HCT116 (cell line): ENCODE measurements around the gene LIPG. TPM values are rescaled to one million over a fixed set of nuclear protein-coding genes. Genes with fewer than 3 reads are reported as not detected.

ENCODE experiments used
- ATAC-seq: fragments of 200-7000 bp; cut with Tn5 transposase; 2 replicates; pipeline ENCODE4 v1.9.1; 2020; ENCODE audit warnings: mild to moderate bottlenecking, moderate library complexity
- BruUV-seq: library from RNA; stranded (reverse); fragments of 400-500 nt; replicated peaks from 2 replicates; lab custom pipeline; 2021; lab: Mats Ljungman, UMichigan
- CTCF ChIA-PET: fragments of 300-600 bp; sonication (Branson Sonifier 250); formaldehyde crosslinking; loops from one replicate; lab custom pipeline; 2021; ENCODE audit warnings: antibody characterized with exemption; lab: Charles Lee
- POLR2A ChIA-PET: fragments of 300-600, 350-600 bp; sonication (Branson Sonifier 250); formaldehyde crosslinking; loops from one replicate; lab custom pipeline; 2021; ENCODE audit warnings: antibody characterized with exemption; lab: Charles Lee
- RAD21 ChIA-PET, 2 experiments: fragments of 300-600 bp; sonication (Branson Sonifier 250); formaldehyde crosslinking; loops; one replicate each; lab custom pipeline; 2023; ENCODE audit warnings: low total read pairs in 2 of 2; ENCODE audit not compliant: uncharacterized antibody in 2 of 2, unreplicated experiment in 2 of 2, low non-redundant PET in 1 of 2; lab: Charles Lee
- DNase-seq: peaks from one replicate; pipeline ENCODE4 v3.0.0-alpha.2; 2010; ENCODE audit warnings: low read depth, low spot score
- H2AFZ ChIP-seq: fragments of 200-600 bp; shearing (Covaris generic), sonication (generic); 2 replicates; pipeline ENCODE4 v1.6.1; 2017; ENCODE audit warnings: low read depth, mixed run types, mixed read lengths, antibody characterized with exemption, low read length; ENCODE audit not compliant: poor library complexity, severe bottlenecking
- H3K27ac ChIP-seq: 2 replicates; pipeline ENCODE4 v1.5.1; 2012; ENCODE audit warnings: low read depth, low read length
- H3K27me3 ChIP-seq: fragments of 200-600 bp; sonication (generic); 2 replicates; pipeline ENCODE4 v1.6.1; 2016; ENCODE audit warnings: mixed run types, low read length, mixed read lengths; ENCODE audit not compliant: insufficient read depth
- H3K36me3 ChIP-seq, 2 experiments: fragments of 200-500 bp in 1 of 2; fragments of 200-600 bp in 1 of 2; sonication (Bioruptor generic) in 1 of 2; sonication (generic) in 1 of 2; 2 replicates each; pipeline versions ENCODE4 v1.5.1 to v1.6.1; 2014 to 2016; ENCODE audit warnings: low read length in 2 of 2, inconsistent platforms in 1 of 2, mixed read lengths in 1 of 2, mixed run types in 1 of 2; ENCODE audit not compliant: insufficient read depth in 2 of 2, control insufficient read depth in 1 of 2
- H3K4me1 ChIP-seq, 2 experiments: fragments of 200-600 bp in 1 of 2; sonication (generic) in 1 of 2; 2 replicates each; pipeline versions ENCODE4 v1.5.1 to v1.6.1; 2012 to 2017; ENCODE audit warnings: low read length in 2 of 2, inconsistent platforms in 1 of 2, mild to moderate bottlenecking in 1 of 2, mixed read lengths in 1 of 2, mixed run types in 1 of 2, moderate library complexity in 1 of 2; ENCODE audit not compliant: insufficient read depth in 2 of 2, control insufficient read depth in 1 of 2
- H3K4me2 ChIP-seq: fragments of 200-600 bp; sonication (generic); 2 replicates; pipeline ENCODE4 v1.6.1; 2017; ENCODE audit warnings: mixed run types, low read length, mixed read lengths
- H3K4me3 ChIP-seq, 2 experiments: fragments of 200-600 bp in 1 of 2; sonication (generic) in 1 of 2; replicated peaks in 1 of 2; 2 replicates each; pipeline ENCODE4 v1.5.1; 2011 to 2016; ENCODE audit warnings: low read length in 2 of 2, control low read depth in 1 of 2, low read depth in 1 of 2, mild to moderate bottlenecking in 1 of 2, mixed read lengths in 1 of 2, mixed run types in 1 of 2
- H3K79me2 ChIP-seq: fragments of 200-600 bp; sonication (generic); 2 replicates; pipeline ENCODE4 v1.6.1; 2017; ENCODE audit warnings: mild to moderate bottlenecking, mixed run types, low read length, moderate library complexity, mixed read lengths; ENCODE audit not compliant: insufficient read depth
- H3K9ac ChIP-seq: fragments of 200-600 bp; sonication (generic); 2 replicates; pipeline ENCODE4 v1.6.1; 2016; ENCODE audit warnings: low read length, mixed read lengths
- H3K9me2 ChIP-seq: fragments of 200-600 bp; sonication (generic), shearing (Covaris generic); 2 replicates; pipeline ENCODE4 v1.6.1; 2017; ENCODE audit warnings: mixed run types, mild to moderate bottlenecking, moderate library complexity; ENCODE audit not compliant: insufficient read depth
- H3K9me3 ChIP-seq, 2 experiments: fragments of 200-500 bp in 1 of 2; fragments of 200-600 bp in 1 of 2; sonication (Bioruptor generic) in 1 of 2; sonication (generic) in 1 of 2; 2 replicates each; pipeline ENCODE4 v1.6.1; 2014 to 2017; ENCODE audit warnings: low read length in 2 of 2, mixed read lengths in 2 of 2, inconsistent platforms in 1 of 2, low read depth in 1 of 2, mild to moderate bottlenecking in 1 of 2, mixed run types in 1 of 2, moderate library complexity in 1 of 2; ENCODE audit not compliant: control insufficient read depth in 1 of 2, insufficient read depth in 1 of 2
- H4K20me1 ChIP-seq: fragments of 200-600 bp; sonication (generic), shearing (Covaris generic); 2 replicates; pipeline ENCODE4 v1.6.1; 2017; ENCODE audit warnings: mixed run types, mild to moderate bottlenecking, moderate library complexity; ENCODE audit not compliant: insufficient read depth
- CBX3 ChIP-seq: IDR thresholded peaks from 2 replicates; pipeline ENCODE4 v1.6.1; 2012; ENCODE audit warnings: low read depth
- CTCF ChIP-seq, 3 experiments: fragments of 200-600 bp in 1 of 3; sonication (generic) in 1 of 3; IDR thresholded peaks in 2 of 3; conservative IDR thresholded peaks in 1 of 3; 2 replicates each; pipeline ENCODE4 v1.5.1; 2012 to 2017; ENCODE audit warnings: low read depth in 2 of 3, low read length in 2 of 3, antibody characterized with exemption in 1 of 3, borderline replicate concordance in 1 of 3, control low read depth in 1 of 3, mild to moderate bottlenecking in 1 of 3, mixed read lengths in 1 of 3, mixed run types in 1 of 3, moderate library complexity in 1 of 3; ENCODE audit not compliant: insufficient read depth in 1 of 3
- ELF1 ChIP-seq: IDR thresholded peaks from 2 replicates; pipeline ENCODE4 v1.6.1; 2012; ENCODE audit warnings: low read depth, borderline replicate concordance
- EZH2phosphoT487 ChIP-seq: fragments of 200-600 bp; IDR thresholded peaks from 2 replicates; pipeline ENCODE4 v1.6.1; 2018; ENCODE audit warnings: antibody characterized with exemption, borderline replicate concordance
- JUND ChIP-seq: IDR thresholded peaks from 2 replicates; pipeline ENCODE4 v1.6.1; 2012
- POLR2A ChIP-seq: IDR thresholded peaks from 2 replicates; pipeline ENCODE4 v1.7.0; 2011; ENCODE audit warnings: borderline replicate concordance; ENCODE audit not compliant: insufficient read depth, insufficient read length; ENCODE audit errors: extremely low read depth
- RAD21 ChIP-seq: IDR thresholded peaks from 2 replicates; pipeline ENCODE4 v1.6.1; 2012; ENCODE audit warnings: low read depth, mild to moderate bottlenecking
- SRF ChIP-seq: IDR thresholded peaks from 2 replicates; pipeline ENCODE4 v1.6.1; 2012; ENCODE audit warnings: low read depth
- TCF7L2 ChIP-seq: IDR thresholded peaks from 2 replicates; pipeline ENCODE4 v1.7.0; 2011; ENCODE audit warnings: borderline replicate concordance, inconsistent platforms; ENCODE audit not compliant: insufficient read depth, insufficient read length; ENCODE audit errors: extremely low read depth
- YY1 ChIP-seq: IDR thresholded peaks from 2 replicates; pipeline ENCODE4 v1.6.1; 2011; ENCODE audit warnings: low read length, low read depth, moderate library complexity, mild to moderate bottlenecking; ENCODE audit not compliant: insufficient replicate concordance; ENCODE audit errors: extremely low read depth
- ZBTB33 ChIP-seq: IDR thresholded peaks from 2 replicates; pipeline ENCODE4 v1.6.1; 2011; ENCODE audit warnings: mild to moderate bottlenecking, low read length, moderate library complexity; ENCODE audit not compliant: insufficient replicate concordance; ENCODE audit errors: extremely low read depth
- ZNF274 ChIP-seq: fragments of 200-500 bp; sonication (Bioruptor generic); IDR thresholded peaks from 2 replicates; pipeline ENCODE4 v1.6.1; 2014; ENCODE audit warnings: mild to moderate bottlenecking, low read depth, low read length, inconsistent platforms
- intact Hi-C: fragments of 100-400 bp; cut with micrococcal nuclease; formaldehyde crosslinking; loops from 2 replicates; pipeline ENCODE4 v1.10.0; 2022
- total RNA-seq: library from RNA; stranded (reverse); gene quantifications from one replicate; pipeline ENCODE4 v1.2.1, GENCODE V29; 2021; ENCODE audit not compliant: unreplicated experiment
- TF ChIP-seq, protein P1 (sequence below): IDR thresholded peaks from 2 replicates; pipeline ENCODE4 v1.6.1; 2012
- TF ChIP-seq, protein P2 (sequence below): IDR thresholded peaks from 2 replicates; pipeline ENCODE4 v1.6.1; 2012; ENCODE audit warnings: low read depth

LIPG gene
- total RNA-seq, 1 experiment from 2014 or later: 2.6 TPM

DNA sequence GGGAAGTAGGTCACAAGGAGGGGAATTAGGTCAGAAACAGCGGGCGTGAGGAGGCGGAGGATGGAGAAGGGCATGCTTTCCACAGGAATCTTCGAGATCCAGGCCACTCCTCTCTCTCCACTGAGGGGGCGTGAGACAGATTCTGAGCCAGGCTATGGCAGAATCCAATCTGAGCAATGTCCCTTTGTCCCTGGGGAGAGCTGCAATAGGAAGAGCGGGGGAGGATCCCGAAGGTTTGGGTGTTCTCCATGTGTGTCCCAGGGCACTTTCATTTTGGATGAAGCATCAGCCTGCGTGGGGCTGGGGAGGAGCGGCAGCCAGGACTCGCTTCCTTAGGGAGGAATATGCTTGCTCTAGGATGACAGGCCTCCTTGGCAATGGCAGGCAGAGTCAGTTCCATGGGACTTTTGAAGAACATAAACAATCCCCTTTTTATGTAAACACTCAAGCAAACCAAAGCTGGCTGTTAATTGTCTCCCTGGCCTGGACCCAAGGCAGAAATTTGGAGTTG, 84.0 kb downstream of the LIPG start:
- Histone ChIP-seq H3K4me2 (no peak overlapping the region), H3K27ac (no peak overlapping the region), H3K9me3 (no peaks in the 10 kb centered on the region), H4K20me1 (no peaks in the 10 kb centered on the region), H3K79me2 (no peaks in the 10 kb centered on the region)
- ATAC-seq: no peak
- POLR2A ChIA-PET: no interaction called here
- TF ChIP-seq ZBTB33 (no peak), TCF7L2 (no peak), CTCF (IDR thresholded peaks at IDR 0.05 in 2 of 3, conservative IDR thresholded peaks at IDR 0.05 in 1 of 3; ENCODE audit: borderline replicate concordance in 1 of 3, insufficient read depth in 1 of 3, low read depth in 2 of 3, low read length in 2 of 3) (no peak), ELF1 (no peak), RAD21 (no peak), YY1 (no peak), SRF (no peak), EZH2phosphoT487 (no peak), CBX3 (no peak), ZNF274 (no peak), JUND (no peak), POLR2A (no peak)
- TF ChIP-seq, protein P1, sequence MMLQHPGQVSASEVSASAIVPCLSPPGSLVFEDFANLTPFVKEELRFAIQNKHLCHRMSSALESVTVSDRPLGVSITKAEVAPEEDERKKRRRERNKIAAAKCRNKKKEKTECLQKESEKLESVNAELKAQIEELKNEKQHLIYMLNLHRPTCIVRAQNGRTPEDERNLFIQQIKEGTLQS: no peak
- TF ChIP-seq, protein P2, sequence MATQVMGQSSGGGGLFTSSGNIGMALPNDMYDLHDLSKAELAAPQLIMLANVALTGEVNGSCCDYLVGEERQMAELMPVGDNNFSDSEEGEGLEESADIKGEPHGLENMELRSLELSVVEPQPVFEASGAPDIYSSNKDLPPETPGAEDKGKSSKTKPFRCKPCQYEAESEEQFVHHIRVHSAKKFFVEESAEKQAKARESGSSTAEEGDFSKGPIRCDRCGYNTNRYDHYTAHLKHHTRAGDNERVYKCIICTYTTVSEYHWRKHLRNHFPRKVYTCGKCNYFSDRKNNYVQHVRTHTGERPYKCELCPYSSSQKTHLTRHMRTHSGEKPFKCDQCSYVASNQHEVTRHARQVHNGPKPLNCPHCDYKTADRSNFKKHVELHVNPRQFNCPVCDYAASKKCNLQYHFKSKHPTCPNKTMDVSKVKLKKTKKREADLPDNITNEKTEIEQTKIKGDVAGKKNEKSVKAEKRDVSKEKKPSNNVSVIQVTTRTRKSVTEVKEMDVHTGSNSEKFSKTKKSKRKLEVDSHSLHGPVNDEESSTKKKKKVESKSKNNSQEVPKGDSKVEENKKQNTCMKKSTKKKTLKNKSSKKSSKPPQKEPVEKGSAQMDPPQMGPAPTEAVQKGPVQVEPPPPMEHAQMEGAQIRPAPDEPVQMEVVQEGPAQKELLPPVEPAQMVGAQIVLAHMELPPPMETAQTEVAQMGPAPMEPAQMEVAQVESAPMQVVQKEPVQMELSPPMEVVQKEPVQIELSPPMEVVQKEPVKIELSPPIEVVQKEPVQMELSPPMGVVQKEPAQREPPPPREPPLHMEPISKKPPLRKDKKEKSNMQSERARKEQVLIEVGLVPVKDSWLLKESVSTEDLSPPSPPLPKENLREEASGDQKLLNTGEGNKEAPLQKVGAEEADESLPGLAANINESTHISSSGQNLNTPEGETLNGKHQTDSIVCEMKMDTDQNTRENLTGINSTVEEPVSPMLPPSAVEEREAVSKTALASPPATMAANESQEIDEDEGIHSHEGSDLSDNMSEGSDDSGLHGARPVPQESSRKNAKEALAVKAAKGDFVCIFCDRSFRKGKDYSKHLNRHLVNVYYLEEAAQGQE: no peak
- TF ChIP-seq, all 23 proteins: peak for 0
- no peak overlapping the region for H3K4me3 ChIP-seq
- no peak overlapping the region for H3K9ac ChIP-seq
- no peak overlapping the region for H2AFZ ChIP-seq
- ChIA-PET RAD21 (no interaction called here), CTCF (no interaction called here)
- no peaks in the 10 kb centered on the region for H3K36me3 ChIP-seq
- no TSS peak for BruUV-seq
- no peak for DNase-seq
- peaks cover 15% of the 10 kb centered on the region; the same call in 1 of the 2 replicates for H3K27me3 ChIP-seq
- intact Hi-C loops: no loop called here
- H3K4me1 ChIP-seq: peaks cover 0 to 10% of the 10 kb centered on the region in 2 experiments; a peak in 1 of 4 replicates
- H3K9me2 ChIP-seq: no peaks in the 10 kb centered on the region
